Natural killer cell (primary cell): Measurements from ENCODE around the gene NCOA4. TPM values are rescaled to one million over a fixed set of nuclear protein-coding genes. Genes with fewer than 3 reads are reported as not detected.

Experiments used
- ATAC-seq, 3 donors: fragments of 150-1000 bp in 2 of 3; fragments of 200-7000 bp in 1 of 3; cut with Tn5 transposase; 1 replicate in 1 of 3; 2 replicates in 2 of 3; pipeline ENCODE4 v1.10.0; 2021; ENCODE audit warnings: mild to moderate bottlenecking in 2 of 3, moderate library complexity in 2 of 3
- DNase-seq, 2 donors: peaks; one replicate each; pipeline versions ENCODE4 v3.0.0 to v3.0.0-alpha.2; 2013 to 2021; ENCODE audit warnings: mixed read lengths in 1 of 2
- H3K27ac ChIP-seq: one replicate; pipeline ENCODE4 v1.5.1; 2013; ENCODE audit warnings: mild to moderate bottlenecking, low read length
- H3K27me3 ChIP-seq: one replicate; pipeline ENCODE4 v1.6.1; 2013; ENCODE audit warnings: low read length; ENCODE audit not compliant: control insufficient read depth, insufficient read depth
- H3K36me3 ChIP-seq: one replicate; pipeline ENCODE4 v1.6.1; 2013; ENCODE audit warnings: low read length; ENCODE audit not compliant: control insufficient read depth, insufficient read depth
- H3K4me1 ChIP-seq: one replicate; pipeline ENCODE4 v1.6.1; 2013; ENCODE audit warnings: low read length; ENCODE audit not compliant: control insufficient read depth, insufficient read depth
- H3K4me3 ChIP-seq: one replicate; pipeline ENCODE4 v1.5.1; 2013; ENCODE audit warnings: low read length
- H3K9me3 ChIP-seq: one replicate; pipeline ENCODE4 v1.6.1; 2013; ENCODE audit warnings: low read length; ENCODE audit not compliant: control insufficient read depth, insufficient read depth
- H3K27ac Mint-ChIP-seq, 2 donors: one replicate each; pipeline ENCODE4 v1.8.0; 2022; ENCODE audit warnings: mild to moderate bottlenecking in 2 of 2, mixed read lengths in 2 of 2, moderate library complexity in 1 of 2
- H3K27me3 Mint-ChIP-seq, 2 donors: one replicate each; pipeline ENCODE4 v1.8.0; 2022; ENCODE audit warnings: low read depth in 2 of 2, mixed read lengths in 2 of 2
- H3K36me3 Mint-ChIP-seq: one replicate; pipeline ENCODE4 v1.8.0; 2022; ENCODE audit warnings: mixed read lengths
- H3K4me1 Mint-ChIP-seq, 2 donors: one replicate each; pipeline ENCODE4 v1.8.0; 2022; ENCODE audit warnings: mixed read lengths in 2 of 2
- H3K4me3 Mint-ChIP-seq: one replicate; pipeline ENCODE4 v1.8.0; 2022; ENCODE audit warnings: mild to moderate bottlenecking, moderate library complexity, mixed read lengths
- H3K9me3 Mint-ChIP-seq, 2 donors: one replicate each; pipeline ENCODE4 v1.8.0; 2022; ENCODE audit warnings: mixed read lengths in 2 of 2
- WGBS: methylation state at CpG from one replicate; pipeline ENCODE4 v1.1.7; 2013; ENCODE audit warnings: missing lambda C conversion rate; ENCODE audit not compliant: insufficient coverage; 5-methylcytosine and 5-hydroxymethylcytosine counted together
- intact Hi-C: fragments of 100-400 bp; cut with micrococcal nuclease; formaldehyde crosslinking; loops from one replicate; pipeline ENCODE4 v1.14.2; 2022
- total RNA-seq, 4 donors: library from RNA; stranded (reverse); fragments of 120-200 nt in 1 of 4; gene quantifications; one replicate each; pipeline versions ENCODE4 v1.2.3 to v1.2.4, GENCODE V29; 2013 to 2022
- TF ChIP-seq, protein P1 (sequence below): fragments of 200-600 bp; IDR thresholded peaks from one replicate; pipeline ENCODE4 v1.8.0; 2022; ENCODE audit warnings: antibody characterized with exemption

The NCOA4 gene
- total RNA-seq, 3 donors from 2014 or later (not counting 1 experiment from before 2014, with no cell fraction given): 88.4 to 104 (median 103) TPM

DNA sequence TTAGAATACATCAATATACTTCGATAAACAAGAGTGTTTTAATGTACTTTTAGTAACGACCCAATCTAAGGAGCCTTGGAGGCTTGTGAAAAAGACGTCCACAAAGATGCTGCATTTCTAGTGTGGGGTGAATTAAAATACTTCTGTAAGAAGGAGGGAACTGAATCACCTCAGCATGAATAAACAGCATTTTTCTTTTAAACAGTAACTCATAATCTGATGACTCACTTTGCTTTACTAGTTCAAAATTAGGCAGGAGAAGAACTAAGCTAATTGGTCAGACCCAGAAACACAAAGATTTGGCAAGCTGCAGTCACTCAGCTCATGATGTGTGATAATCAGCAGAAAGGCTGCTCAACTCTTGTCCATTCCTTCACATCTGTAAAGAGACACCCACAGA is 24.2 kb downstream of the NCOA4 start:
- no peak overlapping the region for H3K4me3 ChIP-seq
- no peaks in the 10 kb centered on the region for H3K9me3 ChIP-seq
- intact Hi-C loops: no loop called here
- ATAC-seq: no peak
- TF ChIP-seq, protein P1, sequence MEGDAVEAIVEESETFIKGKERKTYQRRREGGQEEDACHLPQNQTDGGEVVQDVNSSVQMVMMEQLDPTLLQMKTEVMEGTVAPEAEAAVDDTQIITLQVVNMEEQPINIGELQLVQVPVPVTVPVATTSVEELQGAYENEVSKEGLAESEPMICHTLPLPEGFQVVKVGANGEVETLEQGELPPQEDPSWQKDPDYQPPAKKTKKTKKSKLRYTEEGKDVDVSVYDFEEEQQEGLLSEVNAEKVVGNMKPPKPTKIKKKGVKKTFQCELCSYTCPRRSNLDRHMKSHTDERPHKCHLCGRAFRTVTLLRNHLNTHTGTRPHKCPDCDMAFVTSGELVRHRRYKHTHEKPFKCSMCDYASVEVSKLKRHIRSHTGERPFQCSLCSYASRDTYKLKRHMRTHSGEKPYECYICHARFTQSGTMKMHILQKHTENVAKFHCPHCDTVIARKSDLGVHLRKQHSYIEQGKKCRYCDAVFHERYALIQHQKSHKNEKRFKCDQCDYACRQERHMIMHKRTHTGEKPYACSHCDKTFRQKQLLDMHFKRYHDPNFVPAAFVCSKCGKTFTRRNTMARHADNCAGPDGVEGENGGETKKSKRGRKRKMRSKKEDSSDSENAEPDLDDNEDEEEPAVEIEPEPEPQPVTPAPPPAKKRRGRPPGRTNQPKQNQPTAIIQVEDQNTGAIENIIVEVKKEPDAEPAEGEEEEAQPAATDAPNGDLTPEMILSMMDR: no peak
- WGBS: 100% methylated on average over 3 of the region's 3 CpGs
- no peaks in the 10 kb centered on the region for H3K27me3 ChIP-seq
- Mint-ChIP-seq H3K27me3 (no peaks in the 10 kb centered on the region), H3K9me3 (no peaks in the 10 kb centered on the region), H3K4me3 (no peak overlapping the region), H3K4me1 (peaks cover 0 to 7% of the 10 kb centered on the region in 2 donors), H3K27ac (peak overlapping the region in 1 of 2 donors; percentile 56), H3K36me3 (peaks cover 10% of the 10 kb centered on the region)
- H3K4me1 ChIP-seq: no peaks in the 10 kb centered on the region
- DNase-seq: no peak
- peaks cover 89% of the 10 kb centered on the region for H3K36me3 ChIP-seq
- no peak overlapping the region for H3K27ac ChIP-seq

DNA sequence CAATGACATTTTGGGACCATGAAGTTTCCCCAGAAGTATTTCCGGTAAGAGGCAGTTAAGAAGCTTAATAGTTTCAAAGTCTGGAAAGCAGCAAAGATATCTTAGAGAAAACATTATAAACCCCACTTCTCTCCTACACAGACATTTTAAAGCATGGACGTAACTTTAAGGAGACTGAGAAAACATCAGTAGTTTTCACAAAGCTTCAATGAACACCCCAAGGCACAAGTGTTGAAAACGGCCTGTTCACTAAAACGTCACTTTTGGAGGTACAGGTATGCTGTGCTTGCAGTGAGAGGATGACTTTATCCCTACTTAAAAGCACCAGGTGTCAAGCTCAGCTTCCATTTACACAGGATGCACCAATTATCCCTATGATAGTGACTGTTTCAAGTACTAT is 25.0 kb downstream of the NCOA4 start:
- no peaks in the 10 kb centered on the region for H3K27me3 ChIP-seq
- ATAC-seq (no peak), DNase-seq (no peak)
- no peaks in the 10 kb centered on the region for H3K4me1 ChIP-seq
- peaks cover 89% of the 10 kb centered on the region for H3K36me3 ChIP-seq
- TF ChIP-seq, protein P1: no peak
- H3K4me1 Mint-ChIP-seq: peaks cover 0 to 7% of the 10 kb centered on the region in 2 donors
- no peaks in the 10 kb centered on the region for H3K9me3 ChIP-seq
- intact Hi-C loops: no loop called here
- H3K27me3 Mint-ChIP-seq: no peaks in the 10 kb centered on the region
- H3K4me3 Mint-ChIP-seq: no peak overlapping the region
- 93% methylated on average over 4 of the region's 4 CpGs for WGBS
- H3K4me3 ChIP-seq: no peak overlapping the region
- H3K27ac ChIP-seq: no peak overlapping the region
- H3K9me3 Mint-ChIP-seq: no peaks in the 10 kb centered on the region
- no peak overlapping the region for H3K27ac Mint-ChIP-seq
- H3K36me3 Mint-ChIP-seq: peaks cover 10% of the 10 kb centered on the region

DNA sequence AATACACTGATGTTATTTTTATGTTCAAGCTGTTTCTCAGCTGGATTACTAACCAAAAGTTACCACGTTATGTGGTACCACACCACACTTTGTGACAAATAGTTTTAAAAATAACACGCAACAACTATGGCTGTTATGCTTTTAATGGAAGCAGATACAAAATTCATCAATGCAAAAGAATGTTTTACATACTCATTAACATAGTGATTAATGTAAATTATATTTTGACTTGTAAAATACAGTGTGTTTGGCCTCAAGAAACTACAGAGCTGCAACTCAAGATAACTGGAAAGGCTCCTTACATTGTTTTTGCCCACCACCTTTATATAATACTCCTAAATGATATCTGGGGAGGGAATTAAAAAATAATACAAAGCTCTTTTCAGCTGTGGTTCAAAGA is 25.5 kb downstream of the NCOA4 start:
- no peak overlapping the region for H3K27ac ChIP-seq
- peaks cover 87% of the 10 kb centered on the region for H3K36me3 ChIP-seq
- Mint-ChIP-seq H3K4me3 (no peak overlapping the region), H3K9me3 (no peaks in the 10 kb centered on the region), H3K4me1 (peaks cover 0 to 7% of the 10 kb centered on the region in 2 donors), H3K36me3 (peaks cover 10% of the 10 kb centered on the region), H3K27me3 (no peaks in the 10 kb centered on the region), H3K27ac (no peak overlapping the region)
- no peaks in the 10 kb centered on the region for H3K4me1 ChIP-seq
- intact Hi-C loops: no loop called here
- DNase-seq: no peak
- H3K27me3 ChIP-seq: no peaks in the 10 kb centered on the region
- TF ChIP-seq, protein P1: no peak
- no peak for ATAC-seq
- no peaks in the 10 kb centered on the region for H3K9me3 ChIP-seq
- H3K4me3 ChIP-seq: no peak overlapping the region
- 100% methylated on average over 1 of the region's 2 CpGs for WGBS
